Bronchial epithelial cell (primary cell): ENCODE data around the gene COL4A1. TPM values are rescaled to one million over a fixed set of nuclear protein-coding genes. Genes with fewer than 3 reads are reported as not detected.
A peak's percentile ranks its signal among the peaks of the same experiment; 100 is the strongest.

Source experiments
- DNase-seq: peaks from one replicate; pipeline ENCODE4 v3.0.0-alpha.2; 2010; ENCODE audit warnings: low read depth
- FAIRE-seq: peaks from 2 replicates; lab custom pipeline; 2011; peaks lifted over from hg19 to GRCh38; lab: Jason Lieb, UNC
- H3K27me3 ChIP-seq: 2 replicates; pipeline ENCODE4 v1.5.1; 2011; ENCODE audit warnings: low read length; ENCODE audit not compliant: control insufficient read depth, insufficient read depth
- H3K36me3 ChIP-seq: 2 replicates; pipeline ENCODE4 v1.5.1; 2011; ENCODE audit warnings: low read length; ENCODE audit not compliant: control insufficient read depth, insufficient read depth
- H3K4me3 ChIP-seq: 2 replicates; pipeline ENCODE4 v1.5.1; 2011; ENCODE audit warnings: mild to moderate bottlenecking, low read depth, low read length, control low read depth
- total RNA-seq: library from RNA; depleted of rRNA; stranded (reverse); fragments of >200 nt; gene quantifications from 2 replicates; pipeline ENCODE4 v1.2.1, GENCODE V29; 2014
- TF ChIP-seq, protein P1 (sequence below): IDR thresholded peaks from 2 replicates; pipeline ENCODE4 v1.5.1; 2011; ENCODE audit warnings: mild to moderate bottlenecking, moderate library complexity, low read length, control low read depth, inconsistent platforms; ENCODE audit not compliant: insufficient read depth, severe bottlenecking

The COL4A1 gene
- total RNA-seq, 1 donor from 2014 or later = 7.4 TPM

DNA sequence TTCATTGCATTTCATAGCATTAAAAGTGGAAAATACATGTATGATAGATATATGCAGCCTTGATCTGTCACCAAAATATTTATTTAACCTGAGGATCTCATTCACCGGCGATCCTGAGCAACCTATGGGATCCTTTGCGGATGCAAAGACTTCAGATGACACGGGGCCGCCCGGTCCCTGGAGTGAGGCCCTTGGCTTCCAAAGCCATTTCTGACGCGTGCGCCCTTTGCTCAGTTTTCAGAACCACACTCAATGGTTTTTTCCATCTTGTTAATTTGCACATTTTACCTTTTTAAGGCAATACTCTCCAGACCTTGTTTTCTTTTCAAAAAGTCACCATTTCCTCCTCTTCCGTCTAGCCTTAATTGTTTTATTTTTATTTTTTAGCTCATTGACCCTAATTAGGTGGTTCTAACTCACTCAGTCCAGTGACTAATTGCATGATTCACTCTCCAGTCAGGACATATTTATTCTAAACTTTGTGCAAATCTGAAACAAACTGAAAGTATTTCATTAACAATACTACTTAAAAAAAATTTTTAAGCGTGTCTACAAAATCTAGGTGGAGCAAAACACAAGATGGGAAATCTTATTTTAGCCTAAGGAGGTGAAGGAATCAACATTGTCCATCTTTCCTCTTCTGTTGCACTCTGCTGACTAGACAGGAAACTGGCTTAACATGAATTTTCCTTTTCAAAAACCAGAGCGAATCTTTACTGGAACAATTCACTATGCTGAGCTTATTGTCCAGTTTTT lies 47.9 kb downstream of the COL4A1 start:
- FAIRE-seq = no peak

DNA sequence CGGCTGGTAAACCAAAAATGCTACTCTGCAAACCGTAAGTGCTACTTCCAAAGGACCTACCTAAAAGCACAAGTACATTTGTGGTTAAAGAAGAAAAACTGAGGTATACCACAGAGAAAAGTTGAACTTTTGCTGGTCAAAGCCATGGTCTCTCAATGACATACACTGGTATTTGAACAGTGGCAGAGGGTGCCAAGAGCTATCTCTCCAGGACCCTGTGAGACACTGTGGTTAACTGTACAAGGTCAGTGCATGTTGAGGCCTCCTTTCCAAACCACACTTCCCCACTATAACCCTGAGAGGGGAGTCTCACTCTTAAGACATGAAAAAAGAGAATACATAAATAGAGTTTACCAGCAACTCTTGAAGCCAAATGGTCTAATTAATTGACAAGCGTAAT lies 49.5 kb downstream of the COL4A1 start:
- DNase-seq (no peak), FAIRE-seq (no peak)
- H3K27me3 ChIP-seq = no peaks in the 10 kb centered on the region
- no peak overlapping the region for H3K4me3 ChIP-seq
- TF ChIP-seq, protein P1, sequence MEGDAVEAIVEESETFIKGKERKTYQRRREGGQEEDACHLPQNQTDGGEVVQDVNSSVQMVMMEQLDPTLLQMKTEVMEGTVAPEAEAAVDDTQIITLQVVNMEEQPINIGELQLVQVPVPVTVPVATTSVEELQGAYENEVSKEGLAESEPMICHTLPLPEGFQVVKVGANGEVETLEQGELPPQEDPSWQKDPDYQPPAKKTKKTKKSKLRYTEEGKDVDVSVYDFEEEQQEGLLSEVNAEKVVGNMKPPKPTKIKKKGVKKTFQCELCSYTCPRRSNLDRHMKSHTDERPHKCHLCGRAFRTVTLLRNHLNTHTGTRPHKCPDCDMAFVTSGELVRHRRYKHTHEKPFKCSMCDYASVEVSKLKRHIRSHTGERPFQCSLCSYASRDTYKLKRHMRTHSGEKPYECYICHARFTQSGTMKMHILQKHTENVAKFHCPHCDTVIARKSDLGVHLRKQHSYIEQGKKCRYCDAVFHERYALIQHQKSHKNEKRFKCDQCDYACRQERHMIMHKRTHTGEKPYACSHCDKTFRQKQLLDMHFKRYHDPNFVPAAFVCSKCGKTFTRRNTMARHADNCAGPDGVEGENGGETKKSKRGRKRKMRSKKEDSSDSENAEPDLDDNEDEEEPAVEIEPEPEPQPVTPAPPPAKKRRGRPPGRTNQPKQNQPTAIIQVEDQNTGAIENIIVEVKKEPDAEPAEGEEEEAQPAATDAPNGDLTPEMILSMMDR = no peak
- H3K36me3 ChIP-seq = no peaks in the 10 kb centered on the region

More for the DNA sequence above, 47.9 kb downstream of the COL4A1 start:
- TF ChIP-seq, protein P1 = no peak
- peak; percentile 77 for DNase-seq
- H3K27me3 ChIP-seq = no peaks in the 10 kb centered on the region
- no peaks in the 10 kb centered on the region for H3K36me3 ChIP-seq
- H3K4me3 ChIP-seq = no peak overlapping the region

DNA sequence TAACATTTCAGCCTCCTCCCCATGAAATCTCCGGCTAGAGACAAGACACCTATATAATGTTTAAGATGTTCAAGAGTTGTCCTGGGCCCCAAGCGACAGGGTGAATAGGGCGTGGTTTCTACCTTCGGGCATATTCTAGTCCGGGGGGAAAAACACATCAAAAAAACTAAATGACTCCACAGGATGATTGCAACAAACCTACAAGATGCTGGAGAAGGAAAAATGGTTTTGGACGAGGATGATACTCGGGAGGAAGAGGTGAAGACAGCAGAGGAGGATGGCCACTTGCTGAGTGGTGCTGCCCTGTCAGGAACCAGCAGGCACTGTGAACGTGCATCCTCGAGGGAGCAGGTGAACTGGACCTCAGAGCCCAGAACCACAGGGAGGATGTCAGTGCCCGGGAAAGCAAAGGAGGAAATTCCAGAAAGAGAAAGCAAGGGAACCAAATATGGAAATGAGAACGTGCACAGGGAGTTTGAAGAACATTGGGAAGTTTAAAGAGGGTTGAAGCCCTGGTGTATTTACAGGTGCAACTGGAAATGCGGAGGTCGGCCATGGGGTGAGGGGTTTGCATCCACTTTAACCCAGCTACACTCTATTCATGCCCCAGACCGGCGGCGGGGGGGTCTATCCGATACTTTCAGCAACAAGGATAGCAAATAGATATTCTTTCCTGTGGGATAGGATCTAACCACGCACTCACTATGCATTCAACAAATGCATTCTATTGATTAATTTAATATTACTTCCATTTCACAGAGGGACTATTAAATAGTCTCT lies 50.6 kb downstream of the COL4A1 start:
- DNase-seq (no peak), FAIRE-seq (no peak)
- TF ChIP-seq, protein P1 = no peak
- Histone ChIP-seq H3K27me3 (no peaks in the 10 kb centered on the region), H3K4me3 (no peak overlapping the region), H3K36me3 (no peaks in the 10 kb centered on the region)

DNA sequence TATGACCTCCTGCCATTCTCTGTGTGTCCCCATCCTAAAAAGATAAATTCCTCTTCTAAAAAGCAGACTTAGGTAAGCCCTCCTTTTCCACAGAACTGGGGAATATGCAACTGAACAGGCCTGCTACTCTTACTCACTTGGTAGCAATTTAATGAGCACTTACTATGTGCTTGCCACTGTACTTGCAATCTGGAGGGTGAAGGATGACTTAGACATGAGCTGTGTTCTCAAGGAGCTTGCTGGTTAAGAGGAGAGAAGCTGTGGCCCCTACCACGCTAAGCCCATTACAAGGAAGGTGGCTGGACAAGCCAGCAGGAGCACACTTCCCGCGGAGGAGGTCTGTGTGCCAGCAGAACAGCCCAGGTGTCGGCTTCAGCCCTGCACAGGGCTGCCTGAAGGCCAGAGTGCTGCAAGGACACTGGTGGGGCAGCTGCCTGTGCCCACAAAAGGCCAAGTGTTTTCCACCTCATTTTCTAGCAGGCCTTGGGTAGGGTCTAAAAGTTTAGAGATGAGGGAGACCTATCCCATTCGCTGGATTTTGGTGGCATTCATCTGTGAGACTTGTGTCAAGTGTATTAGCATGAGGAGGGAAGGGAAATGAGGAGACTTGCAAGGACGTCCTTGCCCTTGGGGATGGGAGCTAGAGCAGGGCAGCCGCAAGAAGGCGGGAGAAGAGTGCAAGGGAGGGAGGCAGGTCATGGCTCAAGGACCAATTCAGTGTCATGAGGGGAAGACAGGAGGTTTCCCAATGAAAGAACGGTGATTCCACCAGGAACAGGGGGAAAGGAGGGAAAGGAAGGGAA lies 52.0 kb downstream of the COL4A1 start:
- no peak for DNase-seq
- H3K36me3 ChIP-seq = no peaks in the 10 kb centered on the region
- no peaks in the 10 kb centered on the region for H3K27me3 ChIP-seq
- no peak for FAIRE-seq
- no peak overlapping the region for H3K4me3 ChIP-seq
- TF ChIP-seq, protein P1 = no peak

DNA sequence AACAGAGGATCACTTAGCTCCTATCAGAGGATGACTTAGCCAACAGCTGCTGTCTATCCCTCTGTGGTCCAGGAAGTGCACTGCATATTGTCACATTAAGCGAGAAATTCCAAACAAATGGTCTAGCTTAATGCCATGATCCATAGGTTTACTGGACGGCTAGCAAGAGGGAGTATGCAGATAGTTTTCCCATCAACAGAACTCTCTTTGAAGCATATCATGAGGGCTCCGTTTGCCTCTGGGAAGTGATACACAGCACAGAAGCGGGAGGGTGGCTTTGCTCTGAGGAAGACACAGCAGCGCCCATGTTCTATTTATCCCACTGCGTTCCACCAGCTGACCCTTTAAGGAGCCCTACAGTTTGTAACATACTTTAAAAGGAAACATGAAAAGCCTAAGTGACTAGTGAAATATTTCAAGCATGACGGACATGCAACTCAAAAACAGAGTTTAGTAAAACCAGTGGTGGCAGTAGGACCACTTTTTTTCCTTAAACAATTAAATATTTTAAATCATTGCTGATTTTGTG lies 52.7 kb downstream of the COL4A1 start:
- no peak for DNase-seq
- H3K4me3 ChIP-seq = no peak overlapping the region
- no peak for FAIRE-seq
- no peaks in the 10 kb centered on the region for H3K36me3 ChIP-seq
- H3K27me3 ChIP-seq = no peaks in the 10 kb centered on the region
- TF ChIP-seq, protein P1 = no peak
